ENCODE results near the gene PFKFB2. TPM values are rescaled to one million over a fixed set of nuclear protein-coding genes. Genes with fewer than 3 reads are reported as not detected.

PFKFB2 gene
- total RNA-seq, 1 donor = 14.5 TPM

DNA sequence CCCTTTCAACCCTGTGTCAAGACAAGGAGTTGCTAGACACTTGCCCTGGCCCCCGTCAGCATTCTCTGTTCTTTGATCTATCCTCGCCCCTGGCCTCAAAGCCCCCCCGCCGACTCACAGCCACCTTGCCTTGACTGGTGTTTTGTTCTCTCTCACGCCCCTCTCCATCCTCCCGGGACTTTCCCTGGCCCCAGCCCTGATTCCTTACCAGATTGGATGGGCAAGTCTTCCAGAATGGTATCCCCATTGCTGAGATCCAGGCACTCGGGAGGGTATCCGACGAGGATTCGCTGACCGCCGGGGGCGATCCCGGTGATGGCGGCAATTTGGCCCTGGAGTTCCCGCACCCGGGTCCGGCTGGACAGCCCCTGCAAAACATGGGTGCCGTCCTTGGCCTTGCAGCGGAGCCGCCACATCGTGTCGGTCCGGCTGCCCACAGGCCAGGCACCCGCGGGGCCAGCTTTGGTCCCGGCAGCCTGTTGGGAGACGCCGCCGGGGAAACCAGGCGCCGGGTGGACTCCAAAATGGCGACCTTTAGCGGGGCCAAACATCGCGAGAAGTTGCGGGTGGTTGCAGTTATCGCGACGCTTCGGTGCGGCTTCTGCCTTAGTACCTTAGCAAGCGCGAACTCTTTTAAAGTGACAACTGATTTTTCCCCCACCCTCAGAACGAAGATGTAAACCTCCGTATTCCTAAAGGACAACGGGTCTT is 2.4 kb upstream of the PFKFB2 start:
- Histone ChIP-seq H3K36me3 (ENCODE audit: insufficient read depth, low read length) (peaks cover 22% of the 10 kb centered on the region), H3K79me2 (ENCODE audit: insufficient read depth, low read length) (peaks cover 50% of the 10 kb centered on the region), H3K27ac (ENCODE audit: low read depth, low read length) (peak overlapping the region; percentile 95), H4K20me1 (ENCODE audit: insufficient read depth, low read length) (peaks cover 27% of the 10 kb centered on the region), H3K4me3 (ENCODE audit: insufficient read depth, low read length) (peak overlapping the region; percentile 97), H3K9me3 (ENCODE audit: low read depth, low read length) (no peaks in the 10 kb centered on the region), H3K27me3 (ENCODE audit: insufficient read depth, low read length) (no peaks in the 10 kb centered on the region), H2AFZ (ENCODE audit: low read length) (peak overlapping the region; percentile 95), H3K4me1 (ENCODE audit: insufficient read depth, low read length) (peaks cover 36% of the 10 kb centered on the region), H3K4me2 (ENCODE audit: insufficient read depth, low read length) (peak overlapping the region; percentile 95)
- DNase-seq (ENCODE audit: insufficient read length, low spot score, missing footprints) = peak; percentile 92
- TF ChIP-seq, protein P1, sequence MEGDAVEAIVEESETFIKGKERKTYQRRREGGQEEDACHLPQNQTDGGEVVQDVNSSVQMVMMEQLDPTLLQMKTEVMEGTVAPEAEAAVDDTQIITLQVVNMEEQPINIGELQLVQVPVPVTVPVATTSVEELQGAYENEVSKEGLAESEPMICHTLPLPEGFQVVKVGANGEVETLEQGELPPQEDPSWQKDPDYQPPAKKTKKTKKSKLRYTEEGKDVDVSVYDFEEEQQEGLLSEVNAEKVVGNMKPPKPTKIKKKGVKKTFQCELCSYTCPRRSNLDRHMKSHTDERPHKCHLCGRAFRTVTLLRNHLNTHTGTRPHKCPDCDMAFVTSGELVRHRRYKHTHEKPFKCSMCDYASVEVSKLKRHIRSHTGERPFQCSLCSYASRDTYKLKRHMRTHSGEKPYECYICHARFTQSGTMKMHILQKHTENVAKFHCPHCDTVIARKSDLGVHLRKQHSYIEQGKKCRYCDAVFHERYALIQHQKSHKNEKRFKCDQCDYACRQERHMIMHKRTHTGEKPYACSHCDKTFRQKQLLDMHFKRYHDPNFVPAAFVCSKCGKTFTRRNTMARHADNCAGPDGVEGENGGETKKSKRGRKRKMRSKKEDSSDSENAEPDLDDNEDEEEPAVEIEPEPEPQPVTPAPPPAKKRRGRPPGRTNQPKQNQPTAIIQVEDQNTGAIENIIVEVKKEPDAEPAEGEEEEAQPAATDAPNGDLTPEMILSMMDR (IDR thresholded peaks at IDR 0.05; ENCODE audit: extremely low read depth, low read depth, low read length) = no peak

DNA sequence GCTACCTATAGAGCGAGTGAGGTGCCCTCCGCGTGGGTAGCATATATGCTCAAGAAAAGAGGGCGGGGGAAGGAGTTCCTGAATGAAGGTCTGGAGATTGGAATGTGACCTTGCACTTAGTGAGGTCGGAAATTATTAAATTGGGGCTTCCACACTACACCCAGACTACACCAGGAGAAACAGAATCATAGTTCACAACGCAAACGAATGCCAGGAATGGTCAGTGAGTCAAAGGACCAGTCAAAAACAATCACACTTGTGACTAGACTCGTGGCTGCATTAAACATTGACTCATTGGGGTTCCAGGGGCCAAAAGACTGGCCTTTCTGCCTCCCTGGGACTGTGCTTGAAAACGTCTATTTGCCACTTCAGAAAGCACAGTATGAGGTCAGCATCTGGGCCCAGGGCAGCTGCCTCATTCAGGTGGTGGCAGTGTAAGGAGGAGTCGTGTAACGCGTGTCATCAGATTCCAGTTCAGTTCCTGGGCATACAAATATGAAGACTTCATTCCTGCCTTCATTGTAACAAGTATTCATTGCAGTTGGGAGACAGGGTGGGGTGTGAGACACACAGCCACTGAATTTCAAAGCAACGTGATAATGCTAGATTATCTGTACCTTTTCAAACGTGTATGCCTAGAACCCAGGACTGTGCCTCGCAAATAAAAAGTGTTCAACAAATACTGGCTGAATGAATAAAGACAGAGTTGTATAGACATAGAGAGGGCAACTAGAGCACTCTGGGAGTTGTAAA is 1.7 kb upstream of the PFKFB2 start, which contains the start of gene YOD1:
Gene YOD1, minus strand, starts transcription at position 18 of the 753 bp plus-strand sequence. CDS start 178 bp downstream, outside the sequence.
- peaks cover 22% of the 10 kb centered on the region for H3K36me3 ChIP-seq (ENCODE audit: insufficient read depth, low read length)
- peak; percentile 86 for DNase-seq (ENCODE audit: insufficient read length, low spot score, missing footprints)

DNA sequence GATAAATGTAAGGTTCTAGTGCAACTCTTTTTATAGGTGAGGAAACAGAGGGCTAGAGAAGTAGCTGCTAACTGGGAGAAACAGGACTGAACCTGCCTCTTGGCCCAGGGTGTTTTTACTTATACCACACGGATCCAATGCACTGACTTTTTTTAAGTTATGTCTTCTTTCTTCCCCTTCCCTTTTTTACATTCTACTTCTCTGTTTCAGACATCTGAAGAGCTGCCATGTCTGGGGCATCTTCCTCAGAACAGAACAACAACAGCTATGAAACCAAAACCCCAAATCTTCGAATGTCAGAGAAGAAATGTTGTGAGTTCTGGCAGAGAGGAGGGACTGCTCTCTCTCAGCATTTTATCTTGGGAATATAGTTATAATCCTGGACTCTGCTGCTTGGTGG is 1.4 kb downstream of the PFKFB2 start:
- H3K4me1 ChIP-seq (ENCODE audit: insufficient read depth, low read length) = peaks cover 26% of the 10 kb centered on the region
- H4K20me1 ChIP-seq (ENCODE audit: insufficient read depth, low read length) = peaks cover 4% of the 10 kb centered on the region
- no peaks in the 10 kb centered on the region for H3K9me3 ChIP-seq (ENCODE audit: low read depth, low read length)
- H3K27ac ChIP-seq (ENCODE audit: low read depth, low read length) = no peak overlapping the region
- peaks cover 1% of the 10 kb centered on the region for H3K36me3 ChIP-seq (ENCODE audit: insufficient read depth, low read length)
- TF ChIP-seq, protein P1 (IDR thresholded peaks at IDR 0.05; ENCODE audit: extremely low read depth, low read depth, low read length) = no peak
- H3K4me2 ChIP-seq (ENCODE audit: insufficient read depth, low read length) = no peak overlapping the region
- H3K27me3 ChIP-seq (ENCODE audit: insufficient read depth, low read length) = no peaks in the 10 kb centered on the region
- no peak overlapping the region for H3K4me3 ChIP-seq (ENCODE audit: insufficient read depth, low read length)
- no peak overlapping the region for H2AFZ ChIP-seq (ENCODE audit: low read length)
- H3K79me2 ChIP-seq (ENCODE audit: insufficient read depth, low read length) = peaks cover 13% of the 10 kb centered on the region
- no peak for DNase-seq (ENCODE audit: insufficient read length, low spot score, missing footprints)

More for the DNA sequence above, 1.7 kb upstream of the PFKFB2 start, which contains the start of gene YOD1:
- H3K9me3 ChIP-seq (ENCODE audit: low read depth, low read length) = no peaks in the 10 kb centered on the region
- H3K79me2 ChIP-seq (ENCODE audit: insufficient read depth, low read length) = peaks cover 44% of the 10 kb centered on the region
- peak within 1 kb of the TSS; percentile 95 for H2AFZ ChIP-seq (ENCODE audit: low read length)
- H3K4me3 ChIP-seq (ENCODE audit: insufficient read depth, low read length) = peak within 1 kb of the TSS; percentile 97
- TF ChIP-seq, protein P1 (IDR thresholded peaks at IDR 0.05; ENCODE audit: extremely low read depth, low read depth, low read length) = no peak
- H3K27me3 ChIP-seq (ENCODE audit: insufficient read depth, low read length) = no peaks in the 10 kb centered on the region
- H3K4me2 ChIP-seq (ENCODE audit: insufficient read depth, low read length) = peak within 1 kb of the TSS; percentile 95
- peaks cover 36% of the 10 kb centered on the region for H3K4me1 ChIP-seq (ENCODE audit: insufficient read depth, low read length)
- H3K27ac ChIP-seq (ENCODE audit: low read depth, low read length) = peak within 1 kb of the TSS; percentile 95
- H4K20me1 ChIP-seq (ENCODE audit: insufficient read depth, low read length) = peaks cover 23% of the 10 kb centered on the region
